ENCODE data around the gene BDP1. TPM values are rescaled to one million over a fixed set of nuclear protein-coding genes. Genes with fewer than 3 reads are reported as not detected.
"Not testable (repeated sequence)": the region's sequence is repeated elsewhere in the genome, so short reads cannot be mapped to it uniquely, and the experiment has no call there.

BDP1 gene
- 23.6 and 23.7 TPM in 2 replicates for total RNA-seq
- long read RNA-seq, partial matches to known transcripts = 16 of 22 reads
- long read RNA-seq, other reads (novel, unspliced or antisense) = 6 of 22 reads

GRCh38 chr5:71455427-71456361 is at the start of gene BDP1:
Gene BDP1, plus strand, starts transcription at chr5:71455651. Its CDS starts 227 bp downstream, at chr5:71455878.
- Mint-ChIP-seq H3K9me3 (ENCODE audit: unreplicated experiment) (no peaks in the 10 kb centered on the region), H3K4me1 (ENCODE audit: unreplicated experiment) (peaks cover 21% of the 10 kb centered on the region), H3K36me3 (ENCODE audit: unreplicated experiment) (peaks cover 15% of the 10 kb centered on the region), H3K4me3 (ENCODE audit: unreplicated experiment) (peak within 1 kb of the TSS; percentile 99), H3K27me3 (ENCODE audit: unreplicated experiment) (peaks cover 11% of the 10 kb centered on the region), H3K27ac (ENCODE audit: unreplicated experiment) (peak within 1 kb of the TSS; percentile 97)
- TF ChIP-seq CTCF (IDR thresholded peaks at IDR 0.05) = peak; percentile 41
- peak; percentile 97 for DNase-seq (ENCODE audit: extremely low spot score, unreplicated experiment)

GRCh38 chr5:71410088-71410487 is 45.4 kb upstream of the BDP1 start:
- peaks cover 47% of the 10 kb centered on the region for H3K27me3 Mint-ChIP-seq (ENCODE audit: unreplicated experiment)
- not testable (repeated sequence) for H3K36me3 Mint-ChIP-seq (ENCODE audit: unreplicated experiment); DNase-seq (ENCODE audit: extremely low spot score, unreplicated experiment); H3K4me3 Mint-ChIP-seq (ENCODE audit: unreplicated experiment); H3K9me3 Mint-ChIP-seq (ENCODE audit: unreplicated experiment); H3K27ac Mint-ChIP-seq (ENCODE audit: unreplicated experiment); H3K4me1 Mint-ChIP-seq (ENCODE audit: unreplicated experiment)

- DNase-seq (ENCODE audit: extremely low spot score, unreplicated experiment); H3K4me1 Mint-ChIP-seq (ENCODE audit: unreplicated experiment); H3K27ac Mint-ChIP-seq (ENCODE audit: unreplicated experiment); H3K36me3 Mint-ChIP-seq (ENCODE audit: unreplicated experiment); H3K9me3 Mint-ChIP-seq (ENCODE audit: unreplicated experiment); H3K4me3 Mint-ChIP-seq (ENCODE audit: unreplicated experiment): not testable (repeated sequence)
- peaks cover 58% of the 10 kb centered on the region for H3K27me3 Mint-ChIP-seq (ENCODE audit: unreplicated experiment)
These were observed 39.8 kb upstream of the BDP1 start for GRCh38 chr5:71415626-71416025.

- not testable (repeated sequence) for H3K27ac Mint-ChIP-seq (ENCODE audit: unreplicated experiment); DNase-seq (ENCODE audit: extremely low spot score, unreplicated experiment); H3K4me1 Mint-ChIP-seq (ENCODE audit: unreplicated experiment); H3K9me3 Mint-ChIP-seq (ENCODE audit: unreplicated experiment); H3K4me3 Mint-ChIP-seq (ENCODE audit: unreplicated experiment); H3K36me3 Mint-ChIP-seq (ENCODE audit: unreplicated experiment)
- peaks cover 53% of the 10 kb centered on the region for H3K27me3 Mint-ChIP-seq (ENCODE audit: unreplicated experiment)
These were observed 37.4 kb upstream of the BDP1 start for GRCh38 chr5:71418026-71418425.

GRCh38 chr5:71421278-71421677 is 34.2 kb upstream of the BDP1 start:
- not testable (repeated sequence) for DNase-seq (ENCODE audit: extremely low spot score, unreplicated experiment); H3K4me3 Mint-ChIP-seq (ENCODE audit: unreplicated experiment); H3K27ac Mint-ChIP-seq (ENCODE audit: unreplicated experiment); H3K4me1 Mint-ChIP-seq (ENCODE audit: unreplicated experiment); H3K36me3 Mint-ChIP-seq (ENCODE audit: unreplicated experiment); H3K9me3 Mint-ChIP-seq (ENCODE audit: unreplicated experiment)
- H3K27me3 Mint-ChIP-seq (ENCODE audit: unreplicated experiment) = peaks cover 55% of the 10 kb centered on the region

- peaks cover 44% of the 10 kb centered on the region for H3K27me3 Mint-ChIP-seq (ENCODE audit: unreplicated experiment)
- not testable (repeated sequence) for H3K9me3 Mint-ChIP-seq (ENCODE audit: unreplicated experiment); H3K4me3 Mint-ChIP-seq (ENCODE audit: unreplicated experiment); H3K27ac Mint-ChIP-seq (ENCODE audit: unreplicated experiment); DNase-seq (ENCODE audit: extremely low spot score, unreplicated experiment); H3K36me3 Mint-ChIP-seq (ENCODE audit: unreplicated experiment); H3K4me1 Mint-ChIP-seq (ENCODE audit: unreplicated experiment)
These were observed 31.6 kb upstream of the BDP1 start for GRCh38 chr5:71423896-71424295.

- peaks cover 36% of the 10 kb centered on the region for H3K27me3 Mint-ChIP-seq (ENCODE audit: unreplicated experiment)
- H3K9me3 Mint-ChIP-seq (ENCODE audit: unreplicated experiment); H3K36me3 Mint-ChIP-seq (ENCODE audit: unreplicated experiment); H3K4me1 Mint-ChIP-seq (ENCODE audit: unreplicated experiment); H3K4me3 Mint-ChIP-seq (ENCODE audit: unreplicated experiment); H3K27ac Mint-ChIP-seq (ENCODE audit: unreplicated experiment); DNase-seq (ENCODE audit: extremely low spot score, unreplicated experiment): not testable (repeated sequence)
These were observed 28.6 kb upstream of the BDP1 start for GRCh38 chr5:71426686-71427474.

- not testable (repeated sequence) for H3K9me3 Mint-ChIP-seq (ENCODE audit: unreplicated experiment); DNase-seq (ENCODE audit: extremely low spot score, unreplicated experiment); H3K4me1 Mint-ChIP-seq (ENCODE audit: unreplicated experiment); H3K36me3 Mint-ChIP-seq (ENCODE audit: unreplicated experiment); H3K4me3 Mint-ChIP-seq (ENCODE audit: unreplicated experiment); H3K27ac Mint-ChIP-seq (ENCODE audit: unreplicated experiment)
- H3K27me3 Mint-ChIP-seq (ENCODE audit: unreplicated experiment) = peaks cover 48% of the 10 kb centered on the region
These were observed 23.0 kb upstream of the BDP1 start for GRCh38 chr5:71432410-71432809.

- not testable (repeated sequence) for H3K4me3 Mint-ChIP-seq (ENCODE audit: unreplicated experiment); DNase-seq (ENCODE audit: extremely low spot score, unreplicated experiment); H3K36me3 Mint-ChIP-seq (ENCODE audit: unreplicated experiment); H3K9me3 Mint-ChIP-seq (ENCODE audit: unreplicated experiment); H3K4me1 Mint-ChIP-seq (ENCODE audit: unreplicated experiment); H3K27ac Mint-ChIP-seq (ENCODE audit: unreplicated experiment)
- peaks cover 41% of the 10 kb centered on the region for H3K27me3 Mint-ChIP-seq (ENCODE audit: unreplicated experiment)
These were observed 20.6 kb upstream of the BDP1 start for GRCh38 chr5:71434825-71435224.

GRCh38 chr5:71441564-71441963 is 13.9 kb upstream of the BDP1 start:
- not testable (repeated sequence) for H3K4me3 Mint-ChIP-seq (ENCODE audit: unreplicated experiment); H3K36me3 Mint-ChIP-seq (ENCODE audit: unreplicated experiment); DNase-seq (ENCODE audit: extremely low spot score, unreplicated experiment); H3K27ac Mint-ChIP-seq (ENCODE audit: unreplicated experiment); H3K9me3 Mint-ChIP-seq (ENCODE audit: unreplicated experiment); H3K4me1 Mint-ChIP-seq (ENCODE audit: unreplicated experiment)
- H3K27me3 Mint-ChIP-seq (ENCODE audit: unreplicated experiment) = peaks cover 49% of the 10 kb centered on the region

- H3K4me3 Mint-ChIP-seq (ENCODE audit: unreplicated experiment); H3K36me3 Mint-ChIP-seq (ENCODE audit: unreplicated experiment); H3K9me3 Mint-ChIP-seq (ENCODE audit: unreplicated experiment); H3K27ac Mint-ChIP-seq (ENCODE audit: unreplicated experiment); H3K4me1 Mint-ChIP-seq (ENCODE audit: unreplicated experiment); DNase-seq (ENCODE audit: extremely low spot score, unreplicated experiment): not testable (repeated sequence)
- H3K27me3 Mint-ChIP-seq (ENCODE audit: unreplicated experiment) = peaks cover 54% of the 10 kb centered on the region
These were observed 11.6 kb upstream of the BDP1 start for GRCh38 chr5:71443891-71444290.
